Fibroblast of peridontal ligament (primary cell): Measurements from ENCODE around the gene COTL1.
"Not testable (repeated sequence)": the region's sequence is repeated elsewhere in the genome, so short reads cannot be mapped to it uniquely, and the experiment has no call there.

ENCODE experiments used
- DNase-seq: peaks from one replicate; pipeline ENCODE4 v3.0.0-alpha.2; 2010; ENCODE audit errors: extremely low read depth

Gene COTL1

DNA sequence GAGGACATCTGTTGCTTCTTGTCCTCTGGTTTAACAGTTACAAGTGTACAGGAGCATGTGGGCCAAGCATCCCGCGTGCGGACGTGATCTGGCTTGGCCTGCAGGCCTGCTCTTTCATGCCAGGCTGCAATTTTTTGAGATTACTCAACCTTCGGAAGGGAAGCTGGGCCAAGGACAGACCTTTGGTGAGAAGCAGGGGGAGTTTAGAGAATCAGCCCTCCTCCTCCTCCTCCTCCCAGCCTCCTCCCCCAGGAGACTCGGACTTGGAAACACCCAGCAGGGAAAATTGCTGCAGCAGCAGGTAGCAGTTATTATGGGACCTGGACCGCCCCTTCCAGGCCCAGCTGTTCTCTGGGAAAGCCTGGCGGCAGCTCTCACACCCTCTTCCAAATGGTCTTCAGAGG, 25.3 kb upstream of the COTL1 start:
- DNase-seq = peak; percentile 94

DNA sequence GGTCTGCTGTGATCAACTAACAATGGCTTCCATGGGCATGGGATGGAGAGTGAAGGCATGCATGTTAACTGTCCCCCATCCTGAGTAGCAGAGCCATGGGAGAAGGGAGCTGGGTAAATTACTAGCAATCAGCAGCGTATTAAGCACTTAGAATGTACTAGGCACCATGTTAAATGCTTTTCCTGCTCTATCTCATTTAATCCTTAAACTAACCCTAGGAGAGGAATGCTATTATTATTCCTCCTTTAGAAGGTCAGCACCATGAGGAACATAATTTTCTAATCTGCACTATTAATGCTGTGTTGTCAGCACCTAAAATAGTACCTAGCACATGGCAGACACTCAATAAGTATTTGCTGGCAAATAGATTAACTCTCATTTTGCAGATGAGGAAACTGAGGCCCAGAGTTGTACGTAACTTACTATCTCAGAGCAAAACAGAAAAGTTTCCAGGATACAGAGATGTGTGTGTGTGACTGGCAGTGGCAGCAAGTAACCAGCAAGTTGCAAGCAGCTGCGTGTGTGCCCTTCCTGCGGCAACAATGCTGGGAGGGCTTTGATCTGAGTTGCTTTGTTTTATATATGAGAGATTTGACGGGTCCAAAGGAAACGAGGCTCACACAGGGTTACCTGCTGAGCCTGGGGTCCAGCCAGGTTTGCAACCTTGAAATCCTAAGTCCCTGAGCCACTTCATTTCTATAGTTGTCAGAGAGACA, 23.9 kb upstream of the COTL1 start:
- no peak for DNase-seq

- no peak for DNase-seq
Observed at GRCh38 chr16:84640145-84640544, 22.3 kb upstream of the COTL1 start.

- DNase-seq = no peak
Observed at GRCh38 chr16:84638231-84638806, 20.4 kb upstream of the COTL1 start.

DNA sequence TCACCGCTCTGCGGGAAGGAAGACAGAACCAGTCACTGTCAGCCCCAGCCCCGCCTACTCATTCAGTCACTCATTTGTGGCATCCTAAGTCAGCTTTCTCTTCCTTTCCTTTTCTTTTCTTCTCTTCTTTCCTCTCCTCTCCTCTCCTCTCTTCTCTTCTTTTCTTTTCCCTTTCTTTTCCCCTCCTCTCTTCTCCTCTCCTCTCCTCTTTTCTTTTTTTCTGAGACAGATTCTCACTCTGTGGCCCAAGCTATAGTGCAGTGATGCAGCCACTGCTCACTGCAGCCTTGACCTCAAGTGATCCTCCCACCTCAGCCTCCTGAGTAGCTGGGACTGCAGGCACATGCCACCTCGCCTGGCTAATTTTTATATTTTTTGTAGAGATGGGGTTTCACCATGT, 19.8 kb upstream of the COTL1 start:
- DNase-seq = no peak

GRCh38 chr16:84635702-84636101, 17.8 kb upstream of the COTL1 start:
- DNase-seq = no peak

GRCh38 chr16:84633622-84634021, 15.7 kb upstream of the COTL1 start:
- peak; percentile 73 for DNase-seq

- not testable (repeated sequence) for DNase-seq
Observed at GRCh38 chr16:84632862-84633261, 15.0 kb upstream of the COTL1 start.

- no peak for DNase-seq
Observed at GRCh38 chr16:84631886-84632285, 14.0 kb upstream of the COTL1 start.

- no peak for DNase-seq
Observed at GRCh38 chr16:84631153-84631466, 13.2 kb upstream of the COTL1 start.

DNA sequence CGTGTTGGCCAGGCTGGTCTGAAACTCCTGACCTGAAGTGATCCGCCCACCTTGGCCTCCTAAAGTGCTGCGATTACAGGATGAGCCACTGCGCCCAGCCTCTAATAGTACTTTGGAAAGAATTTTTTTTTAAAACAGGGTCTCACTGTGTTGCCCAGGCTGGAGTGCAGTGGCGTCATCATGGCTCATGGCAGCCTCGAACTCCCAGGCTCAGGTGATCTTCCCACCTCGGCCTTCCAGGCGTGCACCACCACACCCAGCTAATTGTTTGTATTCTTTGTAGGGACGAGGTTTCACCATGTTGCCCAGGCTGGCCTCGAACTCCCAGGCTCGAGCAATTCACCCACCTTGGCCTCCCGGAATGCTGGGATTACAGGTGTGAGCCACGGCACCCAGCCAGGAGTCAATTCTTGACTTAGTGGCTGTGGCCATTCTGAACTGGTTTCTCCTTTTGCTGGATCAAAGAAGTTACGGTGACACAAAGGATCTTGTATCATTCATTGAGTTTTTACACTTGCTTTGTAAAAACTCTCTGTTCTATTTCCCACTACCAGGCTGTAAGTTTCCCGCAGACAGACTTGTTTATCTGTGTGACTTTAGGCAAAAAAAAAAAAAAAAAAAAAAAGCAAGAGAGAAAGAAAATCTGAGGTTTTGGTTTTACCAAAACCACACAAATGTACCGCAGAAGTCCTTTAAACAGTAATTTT, 12.7 kb upstream of the COTL1 start:
- no peak for DNase-seq

GRCh38 chr16:84630009-84630408, 12.1 kb upstream of the COTL1 start:
- no peak for DNase-seq

DNA sequence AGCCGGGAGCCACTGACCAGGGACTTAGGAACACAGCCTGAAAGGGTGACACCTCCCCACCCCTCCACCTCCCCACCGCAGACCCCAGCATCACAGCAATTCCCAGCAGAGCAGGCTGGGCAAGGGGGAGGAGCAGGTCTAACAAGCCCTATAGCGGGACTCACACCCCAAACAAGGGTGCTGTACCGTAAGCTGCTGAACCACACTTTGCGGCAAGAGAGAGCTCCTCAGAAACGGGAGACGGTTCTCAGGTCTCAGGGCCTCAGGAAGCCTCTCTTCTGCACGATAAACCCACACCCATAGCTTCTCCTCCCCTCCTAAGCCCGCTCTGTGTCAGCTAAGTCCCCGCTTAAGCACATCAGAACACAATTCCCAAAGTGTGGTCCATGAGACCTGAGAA, 11.7 kb upstream of the COTL1 start:
- no peak for DNase-seq

DNA sequence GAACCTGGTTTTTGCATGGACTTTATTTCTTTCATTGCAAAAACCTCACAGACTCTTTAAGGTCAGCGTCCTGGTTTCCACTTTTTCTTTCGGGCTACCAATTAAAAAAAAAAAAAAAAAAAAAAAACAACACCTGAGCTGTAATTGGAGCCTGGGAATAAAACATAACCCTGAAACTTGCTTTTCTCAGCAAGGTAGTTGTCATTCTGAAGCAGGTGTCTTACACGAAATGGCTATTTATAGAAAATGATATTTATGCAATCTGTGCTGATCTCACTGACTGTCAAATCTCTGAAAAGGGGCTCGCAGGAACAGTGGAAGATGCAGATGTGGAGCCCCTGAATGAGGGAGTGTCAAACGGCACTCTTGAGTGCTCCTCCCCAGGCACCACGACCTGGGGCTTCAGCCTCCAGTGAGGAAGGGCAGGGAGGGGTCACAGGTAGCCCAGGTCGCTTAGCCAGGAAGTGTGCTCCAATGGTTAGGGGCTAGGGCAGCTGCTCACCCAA, 10.4 kb upstream of the COTL1 start:
- DNase-seq = no peak

DNA sequence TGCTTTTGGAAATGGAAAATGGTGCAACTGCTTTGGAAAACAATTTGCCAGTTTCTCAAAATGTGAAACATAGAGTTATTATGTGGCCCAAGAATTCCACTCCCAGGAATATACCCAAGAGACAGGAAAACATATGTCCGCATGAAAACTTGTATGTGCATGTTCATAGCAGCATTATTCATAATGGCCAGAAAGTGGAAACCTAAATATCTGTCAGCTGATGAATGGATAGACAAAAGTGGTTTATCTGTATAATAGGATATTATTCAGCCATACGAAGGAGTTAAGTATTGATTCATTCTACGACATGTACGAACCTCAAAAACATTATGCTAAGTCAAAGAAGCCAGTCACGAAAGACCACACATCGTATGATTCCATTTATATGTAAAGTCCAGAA, 7.7 kb upstream of the COTL1 start:
- no peak for DNase-seq

DNA sequence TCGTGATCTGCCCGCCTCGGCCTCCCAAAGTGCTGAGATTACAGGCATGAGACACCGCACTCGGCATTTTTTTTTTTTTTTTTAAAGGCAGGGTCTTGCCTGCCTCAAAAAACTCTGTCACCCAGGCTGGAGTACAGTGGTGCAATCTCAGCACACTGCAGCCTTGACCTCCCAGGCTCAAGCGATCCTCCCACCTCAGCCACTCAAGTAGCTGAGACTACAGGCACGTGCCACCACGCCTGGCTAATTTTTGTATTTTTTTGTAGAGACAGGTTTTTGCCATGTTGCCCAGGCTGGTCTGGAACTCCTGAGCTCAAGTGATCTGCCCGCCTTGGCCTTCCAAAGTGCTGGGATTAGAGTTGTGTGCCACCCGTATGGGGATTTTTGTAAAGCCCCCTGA, 3.0 kb upstream of the COTL1 start:
- not testable (repeated sequence) for DNase-seq

DNA sequence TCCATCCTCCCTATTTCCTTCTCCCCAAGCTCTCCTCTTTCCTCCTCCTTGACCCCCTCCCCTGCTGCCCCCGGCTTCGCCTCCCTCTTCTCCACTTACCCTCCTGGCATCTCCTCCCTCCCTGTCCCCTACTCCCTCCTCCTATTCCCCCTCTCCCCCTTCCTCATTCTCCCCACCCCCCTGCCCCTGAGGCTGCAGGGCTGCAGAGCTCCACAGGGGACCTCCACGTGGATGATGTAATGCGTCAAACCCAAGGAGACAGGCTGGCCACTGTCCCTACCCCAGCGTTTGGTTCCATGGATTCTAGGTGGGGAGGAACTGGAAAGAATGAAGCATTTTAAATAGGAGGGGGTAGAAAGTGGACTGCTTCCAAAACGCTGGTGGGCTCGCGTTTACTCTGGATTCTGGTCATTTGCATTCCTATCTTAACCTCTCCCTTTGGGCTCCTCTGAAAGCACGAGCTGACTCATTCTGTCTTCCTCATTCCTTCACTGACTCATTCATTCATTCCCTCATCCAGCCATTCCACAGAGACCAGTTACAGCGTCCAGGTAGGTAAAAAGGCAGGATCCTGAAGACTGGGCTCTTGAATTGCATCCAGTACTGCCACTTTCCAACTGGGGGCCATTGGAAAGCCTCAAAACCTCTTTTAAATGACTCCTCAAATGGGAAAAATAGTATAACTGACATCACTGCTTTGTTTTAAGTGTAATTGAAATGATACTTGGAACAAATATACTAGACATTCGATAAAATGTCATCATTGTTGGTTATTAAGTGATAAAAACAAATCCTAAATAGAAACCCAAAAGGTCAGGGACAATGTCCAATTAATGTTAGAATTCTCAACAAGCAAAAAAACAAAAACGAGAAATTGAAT, 943 bp upstream of the COTL1 start:
- peak; percentile 96 for DNase-seq

DNA sequence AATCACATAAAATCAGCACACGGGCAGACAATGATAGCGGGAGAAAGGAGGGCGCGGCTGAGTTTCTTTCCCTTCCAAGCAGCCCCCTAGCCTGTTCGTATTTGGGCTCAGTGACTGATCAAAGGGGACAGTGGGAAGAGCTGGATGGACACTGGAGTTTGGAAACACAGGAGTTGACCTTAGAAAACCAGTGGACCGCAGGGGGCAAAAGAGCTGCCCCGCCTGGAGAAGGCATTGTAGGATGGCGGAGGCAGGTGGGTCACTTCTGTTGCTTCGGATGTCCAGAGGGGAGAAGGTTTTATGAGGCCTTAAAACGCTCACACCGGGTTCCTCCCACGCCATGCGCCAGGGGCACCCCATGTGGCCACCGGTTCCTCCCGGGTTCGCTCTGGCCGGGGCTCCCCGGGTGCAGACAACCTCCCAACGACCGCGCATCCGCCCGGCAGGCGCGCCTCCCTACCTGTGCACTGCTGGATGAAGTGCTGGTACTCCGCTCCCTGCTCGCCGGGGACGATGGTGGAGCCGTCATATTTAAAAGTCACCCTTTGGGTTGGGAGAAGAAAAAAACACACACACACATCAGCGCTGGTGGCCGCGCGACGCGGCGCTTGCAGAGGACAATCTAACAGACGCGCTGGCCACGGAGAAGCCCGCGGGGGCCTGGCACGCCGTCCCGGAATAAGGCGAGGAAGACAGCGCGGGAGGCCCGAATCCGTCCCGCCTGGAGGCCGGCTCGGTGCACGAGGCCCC, 662 bp downstream of the COTL1 start:
- DNase-seq = peak; percentile 17

GRCh38 chr16:84616515-84616914, 1.4 kb downstream of the COTL1 start:
- DNase-seq = peak; percentile 34

DNA sequence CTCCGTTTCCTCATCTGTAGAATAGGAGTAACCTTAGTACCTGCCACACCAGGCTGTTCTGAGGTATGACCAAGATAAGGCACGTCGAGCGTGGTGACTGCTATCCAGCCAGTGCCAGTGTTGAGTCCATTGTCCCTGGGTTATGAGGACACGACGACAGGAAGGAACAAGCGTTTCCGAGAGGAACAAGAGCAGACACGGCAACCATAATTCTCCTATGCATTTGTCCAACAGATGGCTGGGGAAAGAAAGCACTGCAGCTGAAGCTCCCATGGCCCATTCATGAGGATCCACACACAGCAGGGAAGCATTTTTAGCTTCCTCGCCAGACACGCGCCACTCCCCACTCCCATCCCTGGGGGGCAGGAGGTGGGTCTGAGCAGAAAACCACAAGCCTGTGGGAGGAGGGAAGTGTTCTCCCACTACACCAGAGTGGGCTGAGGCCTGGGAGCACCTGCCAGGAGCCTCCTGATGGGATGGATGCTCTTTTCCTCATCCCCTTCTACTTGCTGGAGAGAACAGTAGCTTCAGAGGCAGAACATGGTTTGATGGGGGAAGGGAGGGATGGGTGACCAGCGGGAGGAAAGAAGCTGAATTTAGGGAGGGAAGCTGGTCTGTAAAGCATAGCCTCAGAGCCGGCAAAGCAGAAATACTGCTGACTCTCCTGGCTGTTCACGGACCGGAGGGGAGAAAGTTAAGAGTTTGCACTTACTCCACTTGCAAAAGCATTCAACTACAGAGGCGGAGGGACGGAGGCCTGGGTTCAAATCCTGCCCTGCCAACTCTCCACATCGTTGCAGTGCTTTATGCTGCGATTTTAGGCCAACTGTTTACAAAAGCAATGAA, 2.7 kb downstream of the COTL1 start:
- DNase-seq = no peak

DNA sequence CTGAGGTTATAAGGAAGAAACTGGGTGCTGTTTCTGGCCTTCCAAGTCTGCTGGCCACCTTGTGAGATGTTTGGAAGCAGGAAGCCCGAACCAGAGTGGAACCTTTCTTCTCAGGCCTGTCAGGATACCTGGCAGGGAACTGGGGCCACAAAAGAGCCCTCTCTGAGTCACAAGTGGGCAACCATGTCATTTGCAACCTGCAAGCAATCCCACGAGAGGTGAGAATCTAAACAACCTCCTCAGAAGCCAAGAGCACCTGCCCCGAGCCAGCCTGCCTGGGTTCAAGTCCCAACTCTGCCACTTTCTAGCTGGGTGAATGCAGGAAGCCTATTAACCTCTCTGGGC, 3.3 kb downstream of the COTL1 start:
- DNase-seq = no peak
